GM19043 (cell line): Measurements from ENCODE around the gene IGF1R.

Source experiments
- ATAC-seq: cut with Tn5 transposase; IDR thresholded peaks from one replicate; pipeline ENCODE4 v1.9.1; 2021; ENCODE audit warnings: low read depth; ENCODE audit not compliant: unreplicated experiment

IGF1R gene

GRCh38 chr15:98740963-98741362 lies 92.6 kb downstream of the IGF1R start:
- ATAC-seq, result no peak

GRCh38 chr15:98743177-98743576 lies 94.8 kb downstream of the IGF1R start:
- no peak for ATAC-seq

- ATAC-seq, result no peak
These were observed 96.2 kb downstream of the IGF1R start for GRCh38 chr15:98744506-98744905.

GRCh38 chr15:98745179-98745578 lies 96.8 kb downstream of the IGF1R start:
- ATAC-seq, result no peak

- no peak for ATAC-seq
These were observed 97.5 kb downstream of the IGF1R start for GRCh38 chr15:98745650-98746374.

- no peak for ATAC-seq
These were observed 98.2 kb downstream of the IGF1R start for GRCh38 chr15:98746375-98747155.

- no peak for ATAC-seq
These were observed 103.4 kb downstream of the IGF1R start for GRCh38 chr15:98751767-98752166.

- ATAC-seq, result no peak
These were observed 105.7 kb downstream of the IGF1R start for GRCh38 chr15:98753726-98754656.

- no peak for ATAC-seq
These were observed 106.3 kb downstream of the IGF1R start for GRCh38 chr15:98754657-98755022.

GRCh38 chr15:98755138-98755537 lies 106.8 kb downstream of the IGF1R start:
- ATAC-seq, result no peak

GRCh38 chr15:98755781-98756180 lies 107.4 kb downstream of the IGF1R start:
- no peak for ATAC-seq

- ATAC-seq, result no peak
These were observed 109.9 kb downstream of the IGF1R start for GRCh38 chr15:98758224-98758623.

GRCh38 chr15:98759277-98759676 lies 110.9 kb downstream of the IGF1R start:
- ATAC-seq, result no peak

- no peak for ATAC-seq
These were observed 111.9 kb downstream of the IGF1R start for GRCh38 chr15:98760112-98760826.

GRCh38 chr15:98760975-98761374 lies 112.6 kb downstream of the IGF1R start:
- no peak for ATAC-seq

- ATAC-seq, result no peak
These were observed 114.8 kb downstream of the IGF1R start for GRCh38 chr15:98763179-98763578.

GRCh38 chr15:98764291-98764690 lies 116.0 kb downstream of the IGF1R start:
- ATAC-seq, result no peak

GRCh38 chr15:98765610-98766009 lies 117.3 kb downstream of the IGF1R start:
- no peak for ATAC-seq

- ATAC-seq, result no peak
These were observed 119.4 kb downstream of the IGF1R start for GRCh38 chr15:98767692-98768091.

GRCh38 chr15:98769867-98770266 lies 121.5 kb downstream of the IGF1R start:
- no peak for ATAC-seq
